GM19023 (cell line): ENCODE results near the gene CCDC191.

Source experiments
- ATAC-seq: cut with Tn5 transposase; IDR thresholded peaks from one replicate; pipeline ENCODE4 v1.9.1; 2021; ENCODE audit warnings: mild to moderate bottlenecking, moderate library complexity; ENCODE audit not compliant: unreplicated experiment

The CCDC191 gene

DNA sequence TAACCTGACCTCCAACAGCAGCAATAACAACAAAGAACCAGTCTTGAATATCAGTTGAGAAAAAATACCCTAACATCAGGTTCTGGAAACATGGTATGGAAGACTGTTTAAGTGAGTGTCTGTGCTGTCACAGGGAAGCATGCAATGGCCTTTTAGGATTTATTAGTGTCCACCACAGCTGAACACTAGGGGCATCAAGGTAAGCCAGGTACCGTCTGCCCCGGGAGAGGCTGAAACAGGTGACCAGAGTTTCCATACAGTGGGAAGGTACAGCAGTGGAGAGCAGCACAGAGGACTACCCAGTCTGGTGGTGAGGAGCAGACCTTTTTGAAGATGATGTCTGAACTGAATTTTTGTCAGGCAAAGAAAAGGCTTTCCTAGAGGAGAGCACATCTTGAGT is 90.2 kb downstream of the CCDC191 start:
- ATAC-seq, result no peak

DNA sequence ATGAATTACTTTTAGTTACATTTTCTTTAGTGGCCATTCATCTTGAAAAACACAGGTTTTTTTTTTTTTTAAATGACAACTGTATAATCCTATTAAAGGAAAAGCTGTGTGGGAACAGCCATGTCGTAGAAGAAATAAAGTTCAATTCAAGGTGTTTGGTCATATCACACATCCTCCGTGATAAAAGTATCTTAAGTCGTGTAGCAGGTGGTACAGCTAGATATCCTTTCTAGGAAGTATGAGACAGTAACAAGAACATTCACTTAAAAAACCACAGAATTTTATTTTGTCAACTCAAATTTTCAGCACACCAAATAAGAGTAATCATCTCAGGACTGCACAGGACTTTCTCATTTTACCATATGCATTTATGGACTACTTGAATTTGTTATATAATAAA is 92.4 kb downstream of the CCDC191 start:
- ATAC-seq, result no peak

DNA sequence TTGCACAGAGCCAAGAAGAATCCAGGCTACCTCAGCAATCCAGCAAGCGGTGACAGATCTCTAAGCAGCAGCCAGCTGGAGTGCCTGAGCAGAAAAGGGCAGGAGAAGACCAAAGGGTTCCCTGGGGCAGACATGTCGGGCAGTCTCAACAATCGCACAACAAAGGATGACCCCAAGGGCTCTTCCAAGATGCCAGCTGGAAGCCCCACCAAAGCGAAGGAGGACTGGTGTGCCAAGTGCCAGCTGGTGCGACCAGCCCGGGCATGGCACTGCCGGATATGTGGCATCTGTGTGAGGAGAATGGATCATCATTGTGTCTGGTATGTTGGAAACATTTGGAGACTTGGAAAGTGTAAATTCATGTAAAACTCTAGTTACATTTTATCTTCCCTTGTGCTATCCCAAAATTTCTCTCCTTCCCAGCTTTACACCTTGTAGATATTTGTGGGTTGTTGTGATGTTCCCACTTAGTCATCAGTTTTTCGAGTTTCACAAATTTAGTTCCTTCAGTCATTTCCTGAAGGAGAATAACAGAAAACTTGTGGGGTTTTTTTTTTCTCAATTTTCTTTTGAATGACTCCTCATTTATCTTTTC is 102.1 kb downstream of the CCDC191 start:
- no peak for ATAC-seq

DNA sequence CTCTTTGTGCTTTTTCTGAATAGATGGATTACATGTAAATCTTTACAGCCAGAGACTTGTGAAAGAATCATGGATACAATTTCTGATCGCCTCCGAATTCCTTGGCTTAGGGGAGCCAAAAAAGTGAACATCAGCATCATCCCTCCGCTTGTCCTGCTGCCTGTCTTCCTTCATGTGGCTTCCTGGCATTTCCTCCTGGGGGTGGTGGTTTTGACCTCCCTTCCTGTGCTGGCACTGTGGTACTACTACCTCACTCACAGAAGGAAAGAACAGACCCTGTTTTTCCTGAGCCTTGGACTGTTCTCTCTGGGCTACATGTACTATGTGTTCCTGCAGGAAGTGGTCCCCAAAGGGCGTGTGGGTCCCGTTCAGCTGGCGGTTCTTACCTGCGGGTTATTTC is 102.6 kb downstream of the CCDC191 start:
- no peak for ATAC-seq

DNA sequence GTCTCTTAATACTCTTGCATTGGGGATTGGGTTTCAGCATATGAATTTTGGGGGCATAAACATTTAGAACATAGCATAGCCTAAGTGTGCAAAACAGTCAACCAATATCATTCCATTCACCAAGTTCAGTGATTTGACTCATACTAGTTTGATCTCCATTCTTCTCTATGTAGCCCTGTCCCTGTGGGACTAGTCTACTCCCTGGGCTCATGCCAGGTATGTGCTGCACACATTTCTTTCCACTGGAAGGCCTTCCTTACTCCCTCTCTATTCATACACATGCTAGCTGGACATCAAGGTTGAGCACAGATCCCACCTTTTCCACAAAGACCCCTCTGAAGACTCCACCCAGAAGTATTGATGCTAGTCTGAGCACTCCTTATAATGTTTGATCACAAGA is 103.4 kb downstream of the CCDC191 start:
- no peak for ATAC-seq

DNA sequence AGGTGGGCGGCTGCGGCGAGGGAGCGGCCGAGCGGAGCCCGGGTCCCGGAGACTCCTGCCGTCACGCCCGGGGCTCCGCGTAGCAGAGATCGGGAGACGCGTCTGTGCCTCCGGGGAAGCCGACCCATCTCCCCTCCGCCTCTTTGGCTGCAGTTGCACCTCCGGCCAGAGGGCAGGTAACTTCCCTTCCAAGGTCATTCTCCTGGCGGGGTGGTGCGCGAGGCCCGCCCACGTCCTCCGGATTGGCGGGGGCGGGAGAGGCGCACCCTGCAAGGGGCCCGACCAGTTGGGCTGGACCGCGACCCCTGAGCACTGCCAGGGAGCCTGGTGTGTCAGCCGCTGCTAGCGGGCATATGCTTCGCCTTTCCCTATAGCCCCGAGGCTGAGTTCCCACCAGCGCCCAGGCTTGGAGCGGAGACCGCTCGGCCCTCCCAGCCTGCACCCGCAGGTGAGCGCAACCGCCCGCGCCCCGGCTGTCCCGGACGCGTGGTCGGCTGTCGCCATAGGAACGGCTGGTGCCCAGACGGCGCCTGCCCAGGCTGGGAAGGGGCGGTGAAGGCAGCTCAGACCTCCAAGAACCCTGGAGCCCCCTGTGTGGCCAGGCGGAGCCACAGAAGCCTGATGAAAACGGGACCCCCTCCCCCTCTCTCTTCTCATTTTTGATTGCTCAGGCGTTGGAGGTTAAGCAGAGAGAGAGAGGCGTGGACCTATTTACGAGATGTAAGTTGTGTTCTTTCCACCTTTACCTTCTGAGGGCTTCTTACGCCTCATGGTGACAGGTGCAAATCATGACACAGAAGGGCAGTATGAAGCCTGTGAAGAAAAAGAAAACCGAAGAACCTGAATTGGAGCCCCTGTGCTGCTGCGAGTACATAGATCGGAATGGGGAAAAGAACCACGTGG is 108.1 kb downstream of the CCDC191 start:
- peak; percentile 49 for ATAC-seq

DNA sequence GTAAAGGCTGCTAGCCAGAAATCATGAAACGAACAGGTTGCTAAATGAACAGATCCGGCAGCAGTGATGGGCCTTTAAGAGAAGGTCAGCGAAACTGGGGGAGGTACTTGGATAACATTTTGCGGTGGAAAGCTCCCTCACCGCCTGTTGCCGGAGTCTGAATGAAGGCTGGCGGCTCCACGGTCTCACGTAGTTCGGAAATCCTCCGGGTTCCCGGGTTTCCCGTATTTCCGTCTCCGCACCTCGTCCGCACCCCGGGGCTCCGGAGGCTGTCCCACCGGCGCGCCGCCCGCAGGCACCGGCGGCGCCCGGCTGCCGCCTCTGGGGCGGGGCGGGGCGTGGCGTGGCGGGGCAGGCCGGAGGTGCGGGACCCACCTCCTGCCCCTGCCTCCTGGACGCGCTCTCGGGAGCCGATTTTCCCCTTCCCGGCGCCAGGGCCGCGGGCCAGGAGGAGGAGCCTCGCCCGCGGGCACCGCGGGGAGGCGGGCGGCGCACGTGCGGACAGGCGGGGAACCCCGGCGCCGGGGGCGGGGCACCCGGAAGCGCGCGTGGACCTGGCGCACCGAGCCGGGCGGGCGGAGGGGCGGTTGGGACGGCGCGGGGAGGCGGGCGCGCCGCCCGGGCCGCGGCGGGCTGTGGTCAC is 108.8 kb downstream of the CCDC191 start, which contains the start of gene ZDHHC23:
TSS of gene ZDHHC23 (plus strand) at position 642 of the 643 bp plus-strand sequence. CDS start 790 bp downstream, outside the sequence.
- peak; percentile 77 for ATAC-seq

DNA sequence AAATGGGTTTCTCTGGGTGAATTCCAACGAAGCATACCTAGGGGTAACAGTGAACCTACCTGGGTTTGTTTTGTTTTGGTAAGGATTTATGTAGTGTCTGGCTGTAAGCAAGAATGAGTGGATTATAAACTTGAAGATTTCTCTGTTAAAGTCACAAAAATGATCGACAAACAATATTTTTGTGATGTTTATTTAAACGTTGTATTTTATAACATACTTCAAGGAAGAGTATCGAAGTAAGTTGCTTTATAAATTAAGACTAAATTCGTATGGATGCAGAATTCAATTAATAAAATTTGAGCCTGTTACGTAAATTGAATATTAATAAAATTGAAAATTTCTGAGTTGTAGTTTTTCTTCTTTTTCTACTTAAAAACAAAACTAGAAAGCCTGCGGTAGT is 109.5 kb downstream of the CCDC191 start:
- no peak for ATAC-seq

DNA sequence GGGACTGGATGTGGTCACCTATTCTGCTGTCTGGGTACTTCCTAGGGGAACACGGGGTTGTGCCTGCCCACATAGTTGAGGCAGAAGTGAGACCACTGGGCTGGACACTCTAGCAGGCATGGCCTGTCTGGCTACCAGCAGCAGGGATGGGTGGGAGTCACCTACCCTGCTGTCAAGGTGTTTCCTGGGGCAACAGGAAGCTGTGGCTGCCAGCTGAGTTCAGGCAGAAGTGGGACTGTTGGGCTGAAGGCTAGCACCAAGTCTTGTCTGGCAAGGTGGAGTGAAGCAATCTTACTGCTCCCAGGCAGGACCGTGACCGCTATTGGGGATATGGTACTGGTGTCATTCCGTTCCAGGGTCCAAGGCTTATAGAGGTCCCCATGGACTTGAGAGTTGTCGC is 128.8 kb downstream of the CCDC191 start:
- ATAC-seq, result no peak

DNA sequence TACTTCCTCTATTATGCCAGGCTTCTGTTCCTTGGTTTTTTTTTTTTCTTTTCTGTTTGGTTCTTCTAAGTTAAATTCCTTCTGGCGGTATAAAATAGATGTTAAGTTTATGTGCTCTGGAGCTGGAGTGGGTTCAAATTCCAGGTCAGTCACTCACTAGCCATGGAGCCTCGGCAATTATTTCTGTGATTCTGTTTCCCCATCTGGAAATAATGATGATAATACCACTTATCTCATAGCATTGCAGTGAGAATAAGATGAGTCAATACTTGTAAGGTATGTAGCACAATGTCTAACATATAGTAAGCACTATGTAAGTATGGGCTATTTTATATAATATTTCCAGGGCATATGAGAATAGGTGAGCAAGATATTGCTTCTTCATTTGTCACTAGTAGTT is 141.7 kb downstream of the CCDC191 start:
- no peak for ATAC-seq
